ENCODE data around the gene SNRPE. TPM values are rescaled to one million over a fixed set of nuclear protein-coding genes. Genes with fewer than 3 reads are reported as not detected.
A peak's percentile ranks its signal among the peaks of the same experiment; 100 is the strongest.
"Not testable (repeated sequence)": the region's sequence is repeated elsewhere in the genome, so short reads cannot be mapped to it uniquely, and the experiment has no call there.

Gene SNRPE
- 61.1 TPM for total RNA-seq

DNA sequence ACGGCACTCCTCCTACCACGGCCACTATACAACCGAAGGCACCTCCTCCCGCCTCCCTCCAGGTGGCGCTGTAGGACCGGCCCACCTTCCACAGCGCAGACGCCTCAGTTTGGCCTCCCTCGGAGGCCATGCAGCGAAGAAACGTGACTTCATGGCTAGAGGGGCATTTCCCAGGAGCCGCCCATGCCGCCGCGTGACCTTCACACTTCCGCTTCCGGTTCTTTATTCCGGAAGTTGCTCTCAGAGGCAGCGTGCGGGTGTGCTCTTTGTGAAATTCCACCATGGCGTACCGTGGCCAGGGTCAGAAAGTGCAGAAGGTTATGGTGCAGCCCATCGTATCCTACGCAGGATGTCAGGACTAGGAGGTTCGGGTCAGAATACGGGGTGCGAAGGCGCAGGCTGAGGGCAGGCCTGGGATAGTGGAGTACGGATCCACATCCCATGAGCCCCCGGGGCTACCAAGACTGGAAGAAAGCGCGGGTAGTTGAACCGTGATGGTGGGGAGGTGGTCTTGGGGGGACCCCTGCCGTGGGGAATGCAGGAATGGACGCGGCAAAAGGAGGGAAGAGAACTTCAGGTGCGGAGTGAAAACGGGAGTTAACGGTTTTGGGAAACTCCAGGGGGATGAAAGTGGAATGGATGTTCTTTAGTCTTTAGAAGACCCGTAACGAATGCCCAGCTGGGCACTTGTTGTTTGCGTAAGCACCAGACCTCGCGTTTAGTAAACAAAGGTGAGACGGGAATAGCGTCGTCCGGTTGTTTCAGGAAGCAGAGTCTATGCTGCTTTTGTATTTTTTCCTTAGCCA lies at the start of gene SNRPE:
TSS of gene SNRPE (plus strand) at position 221 of the 806 bp plus-strand sequence. CDS start at position 282, 61 bp downstream.
- FAIRE-seq (peak; percentile 79), DNase-seq (ENCODE audit: low spot score in 2 of 2) (peak; percentile 79 to 92)

DNA sequence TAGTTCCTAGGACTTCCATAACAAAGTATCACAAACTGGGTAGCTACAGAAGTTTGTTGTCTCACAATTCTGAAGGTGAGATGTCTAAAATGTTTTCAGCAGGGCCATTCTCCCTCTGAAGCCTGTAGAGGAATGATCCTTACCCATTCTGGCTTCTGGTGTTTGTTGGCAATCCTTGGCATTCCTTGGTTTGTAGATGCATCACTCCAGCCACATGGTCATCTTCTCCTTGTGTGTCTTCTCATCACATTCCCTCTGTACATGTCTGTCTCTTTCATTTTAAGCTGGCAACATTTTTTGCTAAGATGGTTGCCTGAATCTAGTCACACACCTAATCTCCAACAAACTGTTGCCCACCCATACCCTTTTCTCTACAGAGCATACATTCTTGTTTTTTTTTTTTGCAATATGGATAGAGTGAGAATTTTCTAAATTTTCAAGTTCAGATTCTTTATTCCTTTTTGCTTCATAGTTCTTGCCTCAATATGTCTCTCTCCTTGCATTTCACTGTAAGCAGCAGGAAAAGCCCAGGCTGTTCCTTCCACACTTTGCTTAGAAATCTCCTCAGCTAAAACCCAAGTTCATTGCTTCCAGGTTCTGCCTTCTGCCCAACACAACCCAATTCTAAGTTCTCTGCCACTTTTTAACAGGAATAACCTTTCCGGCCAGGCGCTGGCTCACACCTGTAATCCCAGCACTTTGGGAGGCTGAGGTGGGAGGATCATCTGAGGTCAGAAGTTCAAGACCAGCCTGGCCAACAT lies 47.6 kb upstream of the SNRPE start:
- DNase-seq (ENCODE audit: low spot score in 2 of 2) (no peak), FAIRE-seq (no peak)

DNA sequence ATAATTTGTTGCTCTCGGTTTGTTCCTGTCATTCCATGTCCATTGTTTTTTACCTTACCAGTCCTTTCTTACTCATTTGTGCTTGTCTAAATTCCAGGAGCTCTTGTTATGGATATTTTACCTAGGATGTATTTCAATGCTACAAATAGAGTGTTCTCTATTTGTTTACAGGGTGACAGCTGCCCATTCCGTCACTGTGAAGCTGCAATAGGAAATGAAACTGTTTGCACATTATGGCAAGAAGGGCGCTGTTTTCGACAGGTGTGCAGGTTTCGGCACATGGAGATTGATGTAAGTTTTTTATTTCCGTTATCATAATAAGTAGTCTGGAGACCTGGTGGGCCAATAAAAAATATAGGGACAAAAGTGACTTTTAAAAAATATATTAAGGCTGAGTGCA lies 43.0 kb upstream of the SNRPE start:
- DNase-seq (ENCODE audit: low spot score in 2 of 2) (no peak), FAIRE-seq (no peak)

DNA sequence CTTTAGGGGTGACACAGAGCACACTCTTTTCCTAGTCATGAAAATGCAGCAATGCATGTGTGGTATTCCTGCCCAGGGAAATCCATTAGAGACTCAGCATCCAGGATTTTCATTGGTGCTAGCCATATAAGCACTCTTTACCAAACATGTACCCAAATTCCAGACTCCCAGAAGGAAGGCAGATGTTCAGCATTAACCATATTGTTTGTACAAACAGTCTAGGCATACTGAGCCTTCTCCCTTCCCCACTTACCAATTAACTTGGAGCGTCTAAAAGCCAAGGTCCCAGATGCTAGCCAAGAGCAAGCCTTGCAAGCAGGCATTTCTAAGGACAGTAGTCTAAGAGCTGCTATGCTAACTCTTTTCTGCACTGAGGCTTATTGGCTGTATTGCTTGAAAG lies 38.1 kb upstream of the SNRPE start:
- FAIRE-seq (no peak), DNase-seq (ENCODE audit: low spot score in 2 of 2) (no peak)

DNA sequence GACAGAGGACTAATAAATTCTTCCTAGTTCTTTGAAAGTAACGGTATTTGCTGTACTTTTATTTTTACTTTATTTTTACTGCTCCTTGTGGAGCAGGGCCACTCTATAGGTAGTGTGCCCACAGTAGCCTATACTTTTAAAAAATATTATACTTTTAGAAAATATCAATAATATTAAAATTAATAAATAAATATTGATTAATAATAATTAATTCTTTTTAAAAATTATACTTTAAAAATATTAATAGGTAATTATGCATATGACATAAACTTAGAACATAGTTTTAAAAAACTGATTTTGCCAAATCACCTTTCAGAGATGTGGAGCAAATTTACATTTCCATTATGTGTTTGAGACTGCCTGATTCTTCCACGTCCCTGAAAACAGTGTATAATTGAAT lies 35.2 kb upstream of the SNRPE start:
- DNase-seq (ENCODE audit: low spot score in 2 of 2) (no peak), FAIRE-seq (no peak)

DNA sequence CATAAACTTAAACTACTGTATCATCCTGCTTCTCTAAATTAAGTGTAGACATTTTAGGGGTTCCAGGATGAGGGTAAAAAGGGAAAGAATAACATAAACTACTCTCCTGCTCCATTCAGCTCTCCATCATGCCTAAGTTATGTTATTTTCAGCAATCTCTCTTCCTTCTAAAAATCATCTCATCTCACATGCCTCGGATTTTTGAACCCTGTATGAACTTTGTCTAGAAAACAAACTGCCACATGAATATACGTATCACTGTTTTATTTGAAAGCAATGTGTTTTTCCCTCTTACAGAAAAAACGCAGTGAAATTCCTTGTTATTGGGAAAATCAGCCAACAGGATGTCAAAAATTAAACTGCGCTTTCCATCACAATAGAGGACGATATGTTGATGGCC lies 33.4 kb upstream of the SNRPE start:
- no peak for FAIRE-seq
- DNase-seq (ENCODE audit: low spot score in 2 of 2): no peak

DNA sequence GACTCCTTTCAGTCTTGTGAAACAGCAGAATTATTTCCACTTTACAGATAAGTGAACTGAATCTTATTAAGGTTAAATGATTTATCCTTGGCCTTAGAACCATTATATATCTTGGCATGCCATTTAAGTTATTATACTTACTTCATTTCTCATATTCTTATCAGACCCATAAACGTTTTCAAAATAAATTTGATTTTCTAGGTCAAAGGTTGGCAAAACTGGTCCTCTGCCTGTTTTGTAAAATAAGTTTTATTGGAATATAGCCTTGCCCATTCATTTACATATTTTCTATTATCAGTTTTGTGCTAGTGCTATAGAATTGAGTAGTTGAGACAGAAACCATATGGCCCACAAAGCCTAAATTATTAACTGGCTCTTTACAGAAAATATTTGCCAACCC lies 32.9 kb upstream of the SNRPE start:
- no peak for DNase-seq (ENCODE audit: low spot score in 2 of 2)
- FAIRE-seq: no peak

DNA sequence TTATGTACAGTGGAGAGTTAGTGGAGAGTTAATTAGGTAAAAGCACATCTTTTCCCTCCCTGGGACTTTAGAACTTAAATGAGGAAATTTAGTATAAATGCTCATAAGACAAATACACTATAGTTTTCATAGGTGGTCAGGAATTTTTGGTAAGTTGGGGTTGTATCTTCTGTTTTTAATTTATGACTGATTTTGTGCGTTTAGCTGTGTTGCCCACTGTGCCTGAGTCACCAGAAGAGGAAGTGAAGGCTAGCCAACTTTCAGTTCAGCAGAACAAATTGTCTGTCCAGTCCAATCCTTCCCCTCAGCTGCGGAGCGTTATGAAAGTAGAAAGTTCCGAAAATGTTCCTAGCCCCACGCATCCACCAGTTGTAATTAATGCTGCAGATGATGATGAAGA lies 32.2 kb upstream of the SNRPE start:
- FAIRE-seq: not testable (repeated sequence)

DNA sequence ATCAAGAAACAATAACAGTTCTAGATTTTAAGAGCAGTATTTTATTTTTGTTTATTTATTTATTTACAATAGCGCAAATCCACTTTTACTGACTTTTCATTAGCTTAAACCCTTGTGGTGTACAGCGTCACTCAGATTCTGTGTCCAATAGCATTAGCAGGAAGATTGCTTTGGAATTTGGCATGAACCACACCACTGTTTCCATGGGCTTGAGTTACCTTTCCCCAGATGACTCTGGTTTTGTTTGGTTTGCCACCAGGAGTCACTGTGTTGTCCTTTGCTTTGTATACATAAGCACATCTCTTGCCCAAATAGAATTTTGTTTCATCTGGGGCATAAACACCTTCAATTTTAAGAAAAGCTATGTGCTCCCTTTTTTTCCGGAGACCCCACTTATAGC lies 25.9 kb upstream of the SNRPE start:
- no peak for FAIRE-seq

More for the DNA sequence above, 32.2 kb upstream of the SNRPE start:
- DNase-seq (ENCODE audit: low spot score in 2 of 2): not testable (repeated sequence)

DNA sequence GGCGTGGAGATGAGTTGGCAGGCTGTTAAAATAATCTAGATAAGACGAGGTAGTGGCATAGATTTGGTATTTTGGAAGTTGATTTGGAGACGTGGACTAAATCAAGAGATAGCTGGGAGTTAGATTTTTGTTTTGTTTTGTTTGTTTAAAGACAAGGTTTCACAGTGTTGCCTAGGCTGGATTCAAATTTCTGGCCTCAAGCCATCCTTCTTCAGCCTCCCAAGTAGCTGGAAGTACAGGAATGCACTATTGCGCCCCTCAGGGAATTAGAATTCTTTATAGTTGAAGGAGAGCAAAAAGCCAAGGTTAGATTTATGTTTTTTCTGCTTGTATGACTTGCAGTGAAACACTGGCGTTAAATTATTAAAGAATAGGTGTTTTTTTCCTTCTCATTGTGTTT lies 22.3 kb upstream of the SNRPE start:
- FAIRE-seq: no peak
- DNase-seq (ENCODE audit: low spot score in 2 of 2): no peak

More for the DNA sequence above, 25.9 kb upstream of the SNRPE start:
- DNase-seq (ENCODE audit: low spot score in 2 of 2): no peak

DNA sequence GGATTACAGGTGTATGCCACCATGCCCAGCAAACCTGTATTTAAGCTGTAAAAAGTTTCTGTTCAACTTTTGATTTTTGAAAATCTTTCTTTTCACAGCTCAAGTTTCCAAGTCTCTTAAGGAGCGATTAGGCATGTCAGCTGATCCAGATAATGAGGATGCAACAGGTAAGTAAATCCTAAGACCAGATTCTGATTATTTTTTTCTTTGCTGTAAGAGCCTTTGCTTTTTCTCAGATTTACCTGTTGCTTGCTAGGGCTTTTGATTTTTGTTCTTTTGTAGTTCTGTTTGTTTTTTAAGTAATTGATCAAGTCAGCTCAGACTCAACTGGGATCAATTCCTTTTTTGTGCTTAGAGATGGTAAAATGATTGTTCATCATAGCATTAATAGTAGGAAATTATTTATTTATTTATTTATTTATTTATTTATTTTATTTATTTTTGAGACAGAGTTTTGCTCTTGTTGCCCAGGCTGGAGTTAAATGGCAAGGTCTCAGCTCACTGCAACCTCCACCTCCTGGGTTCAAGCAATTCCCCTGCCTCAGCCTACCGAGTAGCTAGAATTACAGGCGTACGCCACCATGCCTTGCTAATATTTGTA lies 21.1 kb upstream of the SNRPE start:
- no peak for FAIRE-seq
- no peak for DNase-seq (ENCODE audit: low spot score in 2 of 2)

DNA sequence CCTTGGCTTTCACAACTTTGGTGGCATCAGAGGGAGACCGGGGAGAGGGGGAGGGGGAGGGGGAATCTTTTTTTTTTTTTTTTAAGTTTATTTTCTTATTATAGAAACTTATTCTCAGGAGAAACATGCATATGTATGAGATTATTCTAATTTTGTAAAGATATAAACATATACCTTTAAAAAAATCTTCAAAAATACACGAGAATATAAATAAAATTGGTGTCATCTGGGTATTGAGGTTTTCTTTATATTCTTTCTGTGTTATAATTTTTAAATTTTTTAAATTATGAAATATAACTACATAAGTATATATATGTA lies 18.9 kb upstream of the SNRPE start:
- DNase-seq (ENCODE audit: low spot score in 2 of 2) (no peak), FAIRE-seq (peak; percentile 3)

DNA sequence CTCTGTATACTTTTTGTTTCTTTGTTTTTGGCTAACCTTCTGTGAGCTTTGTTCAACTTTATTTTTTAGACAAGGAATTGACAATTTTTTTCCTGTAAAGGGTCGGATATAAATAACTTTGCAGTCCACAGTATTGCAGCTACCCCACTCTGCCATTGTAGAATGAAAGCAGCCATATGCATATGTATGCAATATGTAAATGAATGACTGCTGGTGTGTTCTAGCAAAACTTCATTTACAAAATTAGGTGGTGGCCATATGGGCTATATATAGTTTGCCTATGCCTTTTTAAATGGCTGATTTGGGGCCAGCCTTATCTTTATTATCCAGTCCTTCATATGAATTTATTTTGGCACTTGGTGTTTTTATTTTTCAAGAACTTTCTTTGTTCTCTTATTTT lies 18.0 kb upstream of the SNRPE start:
- no peak for FAIRE-seq
- no peak for DNase-seq (ENCODE audit: low spot score in 2 of 2)

DNA sequence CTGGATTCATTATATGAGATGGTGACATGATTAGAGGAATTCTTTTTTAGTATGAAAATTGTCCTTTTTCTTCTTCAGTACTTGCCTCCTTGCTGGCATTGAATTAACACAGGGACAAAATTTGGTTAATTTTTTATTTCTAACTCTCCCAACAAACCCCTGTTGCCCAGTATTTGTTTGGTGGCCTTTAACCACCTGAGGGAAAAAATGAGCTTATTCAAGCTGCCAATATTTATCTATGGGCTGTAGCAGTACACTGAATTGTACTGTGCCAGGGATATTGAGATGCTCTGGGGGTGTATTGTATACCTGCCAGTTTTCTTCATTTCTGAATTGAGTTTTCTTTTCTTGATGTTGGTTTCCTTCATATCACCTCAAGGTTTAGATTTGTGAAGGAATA lies 8.3 kb upstream of the SNRPE start:
- FAIRE-seq; DNase-seq (ENCODE audit: low spot score in 2 of 2): not testable (repeated sequence)

DNA sequence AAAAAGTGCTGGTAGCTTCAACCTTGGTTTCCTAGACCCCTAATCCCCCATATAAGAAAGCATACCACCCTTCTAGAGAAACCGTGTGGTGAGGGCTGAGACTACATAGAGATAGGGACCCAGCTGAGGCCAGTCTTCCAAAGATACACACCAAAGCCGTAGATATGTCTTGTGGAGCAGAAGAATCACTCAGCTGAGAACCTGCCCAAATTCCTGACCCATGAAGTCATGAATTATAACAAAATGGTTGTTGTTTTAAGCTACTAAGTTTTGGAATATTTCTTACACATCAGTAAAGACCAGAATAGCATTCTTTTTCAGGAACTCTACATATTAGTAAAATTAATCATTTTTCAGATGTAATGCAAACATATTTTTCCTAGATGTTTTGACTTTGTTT lies 3.3 kb upstream of the SNRPE start:
- FAIRE-seq (no peak), DNase-seq (ENCODE audit: low spot score in 2 of 2) (no peak)

DNA sequence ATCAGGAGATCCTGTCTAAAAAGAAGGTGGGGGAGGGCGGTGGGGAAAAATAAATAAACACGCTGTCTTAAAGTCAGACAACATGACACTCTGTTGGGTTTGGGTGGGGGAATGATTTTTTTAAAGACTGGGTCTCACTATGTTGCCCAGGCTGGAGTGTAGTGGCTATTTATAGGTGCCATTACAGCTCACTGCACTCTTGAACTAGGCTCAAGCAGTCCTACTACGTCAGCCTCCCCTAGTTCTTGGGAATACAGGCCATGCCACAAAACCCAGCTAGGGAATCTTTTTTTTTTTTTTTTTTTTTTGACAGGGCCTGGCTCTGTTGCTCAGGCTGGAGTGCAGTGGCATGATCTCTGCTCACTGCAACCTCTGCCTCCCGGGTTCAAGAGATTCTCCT lies 2.4 kb upstream of the SNRPE start:
- DNase-seq (ENCODE audit: low spot score in 2 of 2) (no peak), FAIRE-seq (no peak)

DNA sequence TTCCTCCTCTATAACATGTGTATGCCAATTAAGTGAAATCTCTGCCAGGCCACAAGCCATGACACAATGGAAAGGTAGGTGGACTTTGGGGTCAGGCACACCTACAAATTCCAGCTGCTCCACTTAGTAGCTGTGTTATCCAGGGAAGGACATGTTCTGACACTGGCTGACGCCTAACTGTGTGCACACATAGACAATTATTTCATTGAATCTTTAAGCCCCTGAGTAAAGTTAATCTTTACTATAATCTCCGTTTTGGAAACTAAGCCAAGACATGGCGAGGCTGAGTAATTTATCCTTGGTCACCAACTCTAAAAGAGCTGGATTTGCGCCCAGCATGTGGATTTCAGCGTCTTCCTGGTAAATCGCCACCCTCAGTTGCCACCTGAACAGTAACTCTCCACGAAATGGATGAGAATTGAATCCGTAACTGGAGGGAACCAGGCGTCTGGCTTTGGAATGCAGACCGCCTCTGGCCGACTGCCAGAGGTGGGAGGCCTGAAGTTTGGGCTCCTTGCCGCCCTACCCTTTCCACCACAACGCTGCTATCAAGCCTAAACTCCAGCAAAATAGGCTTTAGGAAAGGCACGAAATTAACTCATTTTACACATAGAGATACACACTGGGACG lies 888 bp upstream of the SNRPE start:
- DNase-seq (ENCODE audit: low spot score in 2 of 2) (no peak), FAIRE-seq (no peak)

DNA sequence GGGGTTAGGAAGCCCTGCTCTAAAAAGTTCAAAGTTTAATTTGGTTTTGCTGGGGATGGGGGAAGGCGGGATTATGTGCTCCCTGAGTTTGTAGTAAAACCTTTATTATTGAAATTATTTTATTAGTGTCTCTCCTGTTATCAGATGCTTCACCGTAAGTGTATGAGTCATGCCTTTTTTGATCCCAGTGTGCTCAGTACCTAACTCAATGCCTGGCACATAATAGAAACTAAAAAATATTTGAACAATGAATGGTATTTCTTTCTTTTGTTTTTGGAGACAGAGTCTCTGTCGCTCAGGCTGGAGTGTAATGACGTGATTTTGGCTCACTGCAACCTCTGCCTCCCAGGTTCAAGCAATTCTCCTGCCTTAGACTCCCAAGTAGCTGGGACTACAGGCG lies 6.4 kb downstream of the SNRPE start:
- FAIRE-seq: no peak
- no peak for DNase-seq (ENCODE audit: low spot score in 2 of 2)

DNA sequence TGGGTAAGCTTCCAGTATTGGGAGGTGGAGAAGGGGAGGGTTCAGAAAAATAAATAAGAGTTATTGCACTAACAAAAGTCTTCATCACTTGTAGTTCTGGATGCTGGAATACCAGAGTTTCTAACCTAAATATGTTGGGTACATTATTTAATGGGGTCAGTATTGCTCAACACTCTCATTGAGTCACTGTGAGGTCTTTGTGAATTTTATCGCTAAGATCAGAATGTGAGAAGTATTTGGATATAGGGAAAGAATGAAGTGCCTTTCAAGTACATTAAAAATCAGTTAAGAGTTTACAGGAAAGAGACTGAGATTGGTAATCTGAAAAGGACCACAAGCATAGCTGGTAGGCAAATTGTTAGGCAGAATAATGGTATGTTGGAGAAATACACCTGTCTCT lies 8.8 kb downstream of the SNRPE start:
- DNase-seq (ENCODE audit: low spot score in 2 of 2) (no peak), FAIRE-seq (no peak)

DNA sequence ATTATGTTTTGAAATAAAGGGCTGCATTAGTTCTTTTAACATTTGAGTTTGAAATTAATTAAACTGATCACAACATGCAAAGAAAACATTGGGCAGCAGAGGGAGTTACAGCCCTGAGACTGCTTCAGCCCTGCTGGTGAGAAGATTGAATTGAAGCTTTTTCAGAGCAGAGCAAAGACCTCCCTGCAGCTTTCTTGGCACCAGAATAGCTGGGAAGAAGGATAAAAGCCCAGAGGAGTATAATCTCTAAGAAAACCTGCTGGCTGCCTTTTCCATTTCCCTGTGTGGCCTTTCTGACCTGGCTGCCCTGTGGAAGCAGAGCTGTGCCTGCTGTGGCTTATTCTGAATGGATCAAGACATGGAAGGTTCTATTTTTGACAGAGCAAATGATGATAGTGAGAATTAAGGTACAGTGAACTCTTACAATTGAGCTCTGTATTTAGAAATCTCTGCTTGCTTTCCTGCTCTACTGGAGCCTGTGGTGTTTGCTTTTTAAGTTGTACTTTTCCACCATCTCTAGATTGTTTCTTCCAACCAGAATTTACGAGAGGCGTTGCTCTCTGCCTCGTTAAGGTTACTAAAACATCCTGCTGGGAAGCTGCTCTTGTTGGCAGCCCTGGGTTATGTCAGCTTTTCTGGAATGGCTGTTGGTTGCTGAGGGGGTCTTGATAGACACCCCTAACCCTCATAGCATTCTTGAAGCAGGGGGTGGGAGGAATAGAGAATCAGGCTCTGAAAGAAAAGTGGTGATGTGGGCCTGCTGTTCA lies 9.9 kb downstream of the SNRPE start:
- DNase-seq (ENCODE audit: low spot score in 2 of 2) (peak; percentile 41 to 72), FAIRE-seq (no peak)
